ENCODE data around the gene DCTD. TPM values are rescaled to one million over a fixed set of nuclear protein-coding genes. Genes with fewer than 3 reads are reported as not detected.

The DCTD gene
- total RNA-seq, 4 donors from 2014 or later: 35.8 to 69.4 (median 60.1) TPM

GRCh38 chr4:182913621-182914020 is 3.6 kb downstream of the DCTD start:
- Histone ChIP-seq H3K4me1 (peaks cover 0 to 30% (median 8%) of the 10 kb centered on the region in 3 donors), H3K27me3 (no peaks in the 10 kb centered on the region), H3K9me3 (no peaks in the 10 kb centered on the region), H3K4me3 (no peak overlapping the region), H3K36me3 (peaks cover 0 to 64% of the 10 kb centered on the region in 2 donors), H3K27ac (no peak overlapping the region)
- 89 to 100% methylated on average over 2 of the region's 2 CpGs for WGBS, 2 donors (ENCODE audit: low coverage in 1 of 2)
- ATAC-seq: no peak
- TF ChIP-seq EP300 (IDR thresholded peaks at IDR 0.05) (no peak), POLR2A (IDR thresholded peaks at IDR 0.05) (no peak), POLR2AphosphoS5 (IDR thresholded peaks at IDR 0.05) (no peak)
- TF ChIP-seq, protein P1, sequence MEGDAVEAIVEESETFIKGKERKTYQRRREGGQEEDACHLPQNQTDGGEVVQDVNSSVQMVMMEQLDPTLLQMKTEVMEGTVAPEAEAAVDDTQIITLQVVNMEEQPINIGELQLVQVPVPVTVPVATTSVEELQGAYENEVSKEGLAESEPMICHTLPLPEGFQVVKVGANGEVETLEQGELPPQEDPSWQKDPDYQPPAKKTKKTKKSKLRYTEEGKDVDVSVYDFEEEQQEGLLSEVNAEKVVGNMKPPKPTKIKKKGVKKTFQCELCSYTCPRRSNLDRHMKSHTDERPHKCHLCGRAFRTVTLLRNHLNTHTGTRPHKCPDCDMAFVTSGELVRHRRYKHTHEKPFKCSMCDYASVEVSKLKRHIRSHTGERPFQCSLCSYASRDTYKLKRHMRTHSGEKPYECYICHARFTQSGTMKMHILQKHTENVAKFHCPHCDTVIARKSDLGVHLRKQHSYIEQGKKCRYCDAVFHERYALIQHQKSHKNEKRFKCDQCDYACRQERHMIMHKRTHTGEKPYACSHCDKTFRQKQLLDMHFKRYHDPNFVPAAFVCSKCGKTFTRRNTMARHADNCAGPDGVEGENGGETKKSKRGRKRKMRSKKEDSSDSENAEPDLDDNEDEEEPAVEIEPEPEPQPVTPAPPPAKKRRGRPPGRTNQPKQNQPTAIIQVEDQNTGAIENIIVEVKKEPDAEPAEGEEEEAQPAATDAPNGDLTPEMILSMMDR (IDR thresholded peaks at IDR 0.05): no peak

GRCh38 chr4:182913036-182913435 is 4.2 kb downstream of the DCTD start:
- Histone ChIP-seq H3K36me3 (peaks cover 0 to 68% of the 10 kb centered on the region in 2 donors), H3K27me3 (no peaks in the 10 kb centered on the region), H3K9me3 (no peaks in the 10 kb centered on the region), H3K27ac (no peak overlapping the region), H3K4me1 (peaks cover 0 to 25% (median 5%) of the 10 kb centered on the region in 3 donors), H3K4me3 (no peak overlapping the region)
- no peak for ATAC-seq
- WGBS, 2 donors (ENCODE audit: low coverage in 1 of 2): 70% methylated on average over 8 of the region's 8 CpGs; no CpG with 5 or more reads in 1 of the 2 donors
- TF ChIP-seq, protein P1 (IDR thresholded peaks at IDR 0.05): no peak
- TF ChIP-seq EP300 (IDR thresholded peaks at IDR 0.05) (no peak), POLR2AphosphoS5 (IDR thresholded peaks at IDR 0.05) (no peak), POLR2A (IDR thresholded peaks at IDR 0.05) (no peak)

- Histone ChIP-seq H3K9me3 (no peaks in the 10 kb centered on the region), H3K36me3 (peaks cover 0 to 90% of the 10 kb centered on the region in 2 donors), H3K4me3 (no peak overlapping the region), H3K4me1 (no peaks in the 10 kb centered on the region), H3K27ac (no peak overlapping the region), H3K27me3 (no peaks in the 10 kb centered on the region)
- no peak for ATAC-seq
- no peak for TF ChIP-seq POLR2AphosphoS5 (IDR thresholded peaks at IDR 0.05)
- no peak for TF ChIP-seq POLR2A (IDR thresholded peaks at IDR 0.05)
- TF ChIP-seq EP300 (IDR thresholded peaks at IDR 0.05): no peak
- TF ChIP-seq, protein P1 (IDR thresholded peaks at IDR 0.05): no peak
- 88 to 93% methylated on average over 2 of the region's 3 CpGs for WGBS, 2 donors (ENCODE audit: low coverage in 1 of 2)
Observed at GRCh38 chr4:182908124-182908523, 9.1 kb downstream of the DCTD start.

- Histone ChIP-seq H3K4me3 (no peak overlapping the region), H3K9me3 (no peaks in the 10 kb centered on the region), H3K27ac (no peak overlapping the region), H3K4me1 (no peaks in the 10 kb centered on the region), H3K36me3 (peaks cover 0 to 90% of the 10 kb centered on the region in 2 donors), H3K27me3 (no peaks in the 10 kb centered on the region)
- TF ChIP-seq, protein P1 (IDR thresholded peaks at IDR 0.05): no peak
- TF ChIP-seq POLR2AphosphoS5 (IDR thresholded peaks at IDR 0.05) (no peak), POLR2A (IDR thresholded peaks at IDR 0.05) (no peak), EP300 (IDR thresholded peaks at IDR 0.05) (no peak)
- 95 to 96% methylated on average over 8 of the region's 8 CpGs for WGBS, 2 donors (ENCODE audit: low coverage in 1 of 2)
- ATAC-seq: no peak
Observed at GRCh38 chr4:182907396-182907795, 9.8 kb downstream of the DCTD start.

DNA sequence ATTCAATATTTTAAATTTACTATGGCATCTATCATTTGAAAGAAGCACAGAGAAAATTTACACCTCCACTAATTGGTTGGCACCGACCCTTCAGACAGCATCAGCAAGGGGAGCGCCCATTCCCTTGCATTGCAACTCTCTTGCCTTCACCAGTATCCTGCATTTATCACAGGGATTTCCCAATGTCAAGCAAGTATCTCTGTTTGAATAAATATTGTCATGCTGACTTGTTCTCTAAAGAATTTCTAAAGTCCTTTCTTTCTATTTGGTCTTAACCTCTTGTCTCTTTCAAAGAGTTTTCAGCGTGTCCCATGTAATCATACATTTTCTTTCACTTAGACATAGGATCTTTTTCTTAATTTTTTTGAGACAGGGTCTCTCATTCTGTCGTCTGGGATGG is 10.4 kb downstream of the DCTD start:
- no peak for ATAC-seq
- Histone ChIP-seq H3K27me3 (no peaks in the 10 kb centered on the region), H3K4me3 (no peak overlapping the region), H3K27ac (no peak overlapping the region), H3K9me3 (no peaks in the 10 kb centered on the region), H3K4me1 (no peaks in the 10 kb centered on the region), H3K36me3 (peaks cover 0 to 88% of the 10 kb centered on the region in 2 donors)
- WGBS, 2 donors (ENCODE audit: low coverage in 1 of 2): 93 to 96% methylated on average over 3 to 4 of the region's 4 CpGs
- TF ChIP-seq POLR2AphosphoS5 (IDR thresholded peaks at IDR 0.05) (no peak), EP300 (IDR thresholded peaks at IDR 0.05) (no peak), POLR2A (IDR thresholded peaks at IDR 0.05) (no peak)
- TF ChIP-seq, protein P1 (IDR thresholded peaks at IDR 0.05): no peak

Data from gastroesophageal sphincter (tissue), 4 donors.